Mesendoderm (in vitro differentiated cells): ENCODE data around the gene PLEK2.
"Not testable (repeated sequence)": the region's sequence is repeated elsewhere in the genome, so short reads cannot be mapped to it uniquely, and the experiment has no call there.

Experiments
- DNase-seq: peaks from one replicate; pipeline ENCODE4 v3.0.0; 2013
- H2AK5ac ChIP-seq: 2 replicates; pipeline ENCODE4 v1.6.1; 2013; ENCODE audit warnings: low read length, inconsistent platforms
- H2BK120ac ChIP-seq: 2 replicates; pipeline ENCODE4 v1.6.1; 2013; ENCODE audit warnings: low read depth, mild to moderate bottlenecking, low read length, moderate library complexity, mixed read lengths
- H2BK15ac ChIP-seq: replicated peaks from 2 replicates; pipeline ENCODE4 v1.6.1; 2013; ENCODE audit warnings: low read depth, mild to moderate bottlenecking, moderate library complexity
- H2BK5ac ChIP-seq: 2 replicates; pipeline ENCODE4 v1.6.1; 2013; ENCODE audit warnings: low read length, inconsistent platforms
- H3K18ac ChIP-seq: 2 replicates; pipeline ENCODE4 v1.6.1; 2013; ENCODE audit warnings: mild to moderate bottlenecking, low read length, mixed read lengths
- H3K23ac ChIP-seq: one replicate; pipeline ENCODE4 v1.6.1; 2013; ENCODE audit warnings: low read length
- H3K27ac ChIP-seq: 2 replicates; pipeline ENCODE4 v1.5.1; 2013; ENCODE audit warnings: low read depth, mild to moderate bottlenecking, inconsistent platforms, low read length, moderate library complexity
- H3K27me3 ChIP-seq: 2 replicates; pipeline ENCODE4 v1.6.1; 2013; ENCODE audit warnings: low read length, control low read depth, mild to moderate bottlenecking, inconsistent platforms; ENCODE audit not compliant: insufficient read depth, poor library complexity
- H3K36me3 ChIP-seq: 2 replicates; pipeline ENCODE4 v1.6.1; 2013; ENCODE audit warnings: low read length, inconsistent platforms; ENCODE audit not compliant: control insufficient read depth, insufficient read depth
- H3K4ac ChIP-seq: one replicate; pipeline ENCODE4 v1.6.1; 2013; ENCODE audit warnings: low read depth, mild to moderate bottlenecking, low read length, moderate library complexity
- H3K4me1 ChIP-seq: 2 replicates; pipeline ENCODE4 v1.6.1; 2013; ENCODE audit warnings: low read depth, low read length, inconsistent platforms; ENCODE audit not compliant: control insufficient read depth
- H3K4me2 ChIP-seq: 2 replicates; pipeline ENCODE4 v1.6.1; 2013; ENCODE audit warnings: low read length
- H3K4me3 ChIP-seq: 2 replicates; pipeline ENCODE4 v1.5.1; 2013; ENCODE audit warnings: mild to moderate bottlenecking, low read length
- H3K56ac ChIP-seq: one replicate; pipeline ENCODE4 v1.6.1; 2013; ENCODE audit warnings: low read length
- H3K79me1 ChIP-seq: 2 replicates; pipeline ENCODE4 v1.6.1; 2013; ENCODE audit warnings: low read length, inconsistent platforms
- H3K79me2 ChIP-seq: 2 replicates; pipeline ENCODE4 v1.6.1; 2013; ENCODE audit warnings: mild to moderate bottlenecking, low read length; ENCODE audit not compliant: control insufficient read depth, insufficient read depth
- H3K9ac ChIP-seq: 2 replicates; pipeline ENCODE4 v1.6.1; 2013; ENCODE audit warnings: low read length, inconsistent platforms
- H4K5ac ChIP-seq: one replicate; pipeline ENCODE4 v1.6.1; 2013; ENCODE audit warnings: low read length
- H4K8ac ChIP-seq: one replicate; pipeline ENCODE4 v1.6.1; 2013; ENCODE audit warnings: low read depth, mild to moderate bottlenecking, control low read depth, low read length, moderate library complexity
- WGBS: extraction: QIAGEN DNeasy Blood & Tissue Kit; methylation state at CpG from one replicate; pipeline ENCODE4 v1.1.7; 2013; ENCODE audit warnings: low lambda C conversion rate, missing lambda C conversion rate; ENCODE audit not compliant: insufficient coverage; ENCODE audit errors: extremely low coverage; 5-methylcytosine and 5-hydroxymethylcytosine counted together

Gene PLEK2

GRCh38 chr14:67416085-67416484 lies 4.1 kb upstream of the PLEK2 start:
- Histone ChIP-seq H3K4me1 (no peaks in the 10 kb centered on the region), H3K4me3 (no peak overlapping the region), H3K56ac (no peak overlapping the region), H3K36me3 (no peaks in the 10 kb centered on the region), H4K8ac (no peak overlapping the region), H3K27ac (no peak overlapping the region), H2BK5ac (no peak overlapping the region), H2AK5ac (no peak overlapping the region), H2BK15ac (no peak overlapping the region), H3K9ac (no peak overlapping the region), H4K5ac (no peak overlapping the region), H3K79me2 (no peaks in the 10 kb centered on the region), H3K4me2 (no peak overlapping the region), H3K23ac (no peak overlapping the region), H3K4ac (no peak overlapping the region), H3K18ac (no peak overlapping the region), H3K27me3 (no peaks in the 10 kb centered on the region), H3K79me1 (no peaks in the 10 kb centered on the region), H2BK120ac (no peak overlapping the region)
- WGBS = no CpG with 5 or more reads among the region's 8 CpGs
- no peak for DNase-seq

GRCh38 chr14:67415610-67416009 lies 3.6 kb upstream of the PLEK2 start:
- not testable (repeated sequence) for H2BK120ac ChIP-seq, H3K79me1 ChIP-seq, H3K9ac ChIP-seq, H3K36me3 ChIP-seq, H3K4me2 ChIP-seq, H2BK5ac ChIP-seq, H2AK5ac ChIP-seq, H3K23ac ChIP-seq, H3K79me2 ChIP-seq, DNase-seq, H2BK15ac ChIP-seq, H4K5ac ChIP-seq, H3K18ac ChIP-seq, H3K4me3 ChIP-seq, H3K27me3 ChIP-seq, H3K4ac ChIP-seq, H3K56ac ChIP-seq, H3K27ac ChIP-seq, H3K4me1 ChIP-seq, H4K8ac ChIP-seq
- no CpG with 5 or more reads among the region's 5 CpGs for WGBS

- no peak overlapping the region for H3K56ac ChIP-seq
- peak; percentile 95 for DNase-seq
- no peak overlapping the region for H3K4me2 ChIP-seq
- no peak overlapping the region for H2BK120ac ChIP-seq
- peak overlapping the region; percentile 4 for H3K27ac ChIP-seq
- no peak overlapping the region for H4K8ac ChIP-seq
- H3K4me3 ChIP-seq = no peak overlapping the region
- no peaks in the 10 kb centered on the region for H3K27me3 ChIP-seq
- H2BK5ac ChIP-seq = no peak overlapping the region
- no peak overlapping the region for H2BK15ac ChIP-seq
- H3K4ac ChIP-seq = no peak overlapping the region
- no peak overlapping the region for H3K18ac ChIP-seq
- H3K79me2 ChIP-seq = no peaks in the 10 kb centered on the region
- WGBS = no CpG with 5 or more reads among the region's 3 CpGs
- H2AK5ac ChIP-seq = no peak overlapping the region
- no peak overlapping the region for H3K9ac ChIP-seq
- no peak overlapping the region for H4K5ac ChIP-seq
- H3K79me1 ChIP-seq = no peaks in the 10 kb centered on the region
- no peak overlapping the region for H3K23ac ChIP-seq
- no peaks in the 10 kb centered on the region for H3K36me3 ChIP-seq
- H3K4me1 ChIP-seq = no peaks in the 10 kb centered on the region
These were observed 2.1 kb upstream of the PLEK2 start for GRCh38 chr14:67413806-67414769.

GRCh38 chr14:67411370-67411769 lies 595 bp downstream of the PLEK2 start:
- Histone ChIP-seq H3K4me3 (no peak overlapping the region), H3K79me2 (no peaks in the 10 kb centered on the region), H2AK5ac (no peak overlapping the region), H3K4me1 (no peaks in the 10 kb centered on the region), H4K5ac (no peak overlapping the region), H3K27me3 (no peaks in the 10 kb centered on the region), H2BK15ac (no peak overlapping the region), H3K18ac (no peak overlapping the region), H3K27ac (no peak overlapping the region), H3K4me2 (no peak overlapping the region), H3K9ac (no peak overlapping the region), H4K8ac (no peak overlapping the region), H3K23ac (no peak overlapping the region), H3K56ac (no peak overlapping the region), H3K4ac (no peak overlapping the region), H3K79me1 (no peaks in the 10 kb centered on the region), H3K36me3 (no peaks in the 10 kb centered on the region), H2BK120ac (no peak overlapping the region), H2BK5ac (no peak overlapping the region)
- no peak for DNase-seq
- WGBS = 100% methylated on average over 2 of the region's 8 CpGs

- no peak overlapping the region for H3K27ac ChIP-seq
These were observed 1.7 kb downstream of the PLEK2 start for GRCh38 chr14:67410313-67410712.

More at GRCh38 chr14:67410313-67410712, 1.7 kb downstream of the PLEK2 start:
- WGBS = no CpG with 5 or more reads among the region's 9 CpGs
- H2AK5ac ChIP-seq = no peak overlapping the region
- no peak for DNase-seq
- H3K9ac ChIP-seq = no peak overlapping the region
- no peak overlapping the region for H3K4ac ChIP-seq
- H3K4me2 ChIP-seq = no peak overlapping the region
- no peak overlapping the region for H3K23ac ChIP-seq
- H3K79me2 ChIP-seq = no peaks in the 10 kb centered on the region
- no peak overlapping the region for H3K56ac ChIP-seq
- H3K4me1 ChIP-seq = no peaks in the 10 kb centered on the region
- H3K18ac ChIP-seq = no peak overlapping the region
- H4K5ac ChIP-seq = no peak overlapping the region
- H3K79me1 ChIP-seq = no peaks in the 10 kb centered on the region
- no peak overlapping the region for H2BK120ac ChIP-seq
- no peak overlapping the region for H2BK5ac ChIP-seq
- H4K8ac ChIP-seq = no peak overlapping the region
- H3K4me3 ChIP-seq = no peak overlapping the region
- no peak overlapping the region for H2BK15ac ChIP-seq
- no peaks in the 10 kb centered on the region for H3K36me3 ChIP-seq
- no peaks in the 10 kb centered on the region for H3K27me3 ChIP-seq
